Measurements from ENCODE around the gene KDR.

The KDR gene

DNA sequence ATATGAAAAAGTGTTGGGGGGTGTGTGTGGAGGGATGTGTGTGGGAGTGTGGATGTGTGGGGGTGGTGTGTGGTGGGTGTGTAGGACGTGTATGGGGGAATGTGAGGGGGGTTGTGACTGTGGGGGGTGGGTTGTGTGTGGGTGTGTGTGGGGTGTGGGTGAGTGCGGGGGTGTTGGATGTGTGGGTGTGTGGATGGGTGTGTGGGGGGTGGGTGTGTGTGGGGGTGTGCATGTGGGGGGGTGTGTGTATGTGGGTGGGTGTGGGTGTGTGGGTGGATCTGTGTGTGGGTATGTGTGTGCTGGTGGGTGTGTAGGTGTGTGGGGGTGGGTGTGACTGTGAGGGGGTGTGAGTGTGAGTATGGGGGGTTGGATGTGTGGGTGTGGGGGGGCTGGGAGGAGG lies 47.8 kb downstream of the KDR start:
- H3K4me3 Mint-ChIP-seq: no peak overlapping the region
- peaks cover 11% of the 10 kb centered on the region for H3K9me3 Mint-ChIP-seq
- no peak for DNase-seq
- peaks cover 5% of the 10 kb centered on the region for H3K27me3 Mint-ChIP-seq (ENCODE audit: low read depth, poor library complexity)
- H3K36me3 Mint-ChIP-seq (ENCODE audit: low read depth): peaks cover 56% of the 10 kb centered on the region
- H3K27ac Mint-ChIP-seq: no peak overlapping the region
- TF ChIP-seq, protein P1, sequence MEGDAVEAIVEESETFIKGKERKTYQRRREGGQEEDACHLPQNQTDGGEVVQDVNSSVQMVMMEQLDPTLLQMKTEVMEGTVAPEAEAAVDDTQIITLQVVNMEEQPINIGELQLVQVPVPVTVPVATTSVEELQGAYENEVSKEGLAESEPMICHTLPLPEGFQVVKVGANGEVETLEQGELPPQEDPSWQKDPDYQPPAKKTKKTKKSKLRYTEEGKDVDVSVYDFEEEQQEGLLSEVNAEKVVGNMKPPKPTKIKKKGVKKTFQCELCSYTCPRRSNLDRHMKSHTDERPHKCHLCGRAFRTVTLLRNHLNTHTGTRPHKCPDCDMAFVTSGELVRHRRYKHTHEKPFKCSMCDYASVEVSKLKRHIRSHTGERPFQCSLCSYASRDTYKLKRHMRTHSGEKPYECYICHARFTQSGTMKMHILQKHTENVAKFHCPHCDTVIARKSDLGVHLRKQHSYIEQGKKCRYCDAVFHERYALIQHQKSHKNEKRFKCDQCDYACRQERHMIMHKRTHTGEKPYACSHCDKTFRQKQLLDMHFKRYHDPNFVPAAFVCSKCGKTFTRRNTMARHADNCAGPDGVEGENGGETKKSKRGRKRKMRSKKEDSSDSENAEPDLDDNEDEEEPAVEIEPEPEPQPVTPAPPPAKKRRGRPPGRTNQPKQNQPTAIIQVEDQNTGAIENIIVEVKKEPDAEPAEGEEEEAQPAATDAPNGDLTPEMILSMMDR (IDR thresholded peaks at IDR 0.05): no peak
- H3K4me1 Mint-ChIP-seq: peaks cover 23% of the 10 kb centered on the region

DNA sequence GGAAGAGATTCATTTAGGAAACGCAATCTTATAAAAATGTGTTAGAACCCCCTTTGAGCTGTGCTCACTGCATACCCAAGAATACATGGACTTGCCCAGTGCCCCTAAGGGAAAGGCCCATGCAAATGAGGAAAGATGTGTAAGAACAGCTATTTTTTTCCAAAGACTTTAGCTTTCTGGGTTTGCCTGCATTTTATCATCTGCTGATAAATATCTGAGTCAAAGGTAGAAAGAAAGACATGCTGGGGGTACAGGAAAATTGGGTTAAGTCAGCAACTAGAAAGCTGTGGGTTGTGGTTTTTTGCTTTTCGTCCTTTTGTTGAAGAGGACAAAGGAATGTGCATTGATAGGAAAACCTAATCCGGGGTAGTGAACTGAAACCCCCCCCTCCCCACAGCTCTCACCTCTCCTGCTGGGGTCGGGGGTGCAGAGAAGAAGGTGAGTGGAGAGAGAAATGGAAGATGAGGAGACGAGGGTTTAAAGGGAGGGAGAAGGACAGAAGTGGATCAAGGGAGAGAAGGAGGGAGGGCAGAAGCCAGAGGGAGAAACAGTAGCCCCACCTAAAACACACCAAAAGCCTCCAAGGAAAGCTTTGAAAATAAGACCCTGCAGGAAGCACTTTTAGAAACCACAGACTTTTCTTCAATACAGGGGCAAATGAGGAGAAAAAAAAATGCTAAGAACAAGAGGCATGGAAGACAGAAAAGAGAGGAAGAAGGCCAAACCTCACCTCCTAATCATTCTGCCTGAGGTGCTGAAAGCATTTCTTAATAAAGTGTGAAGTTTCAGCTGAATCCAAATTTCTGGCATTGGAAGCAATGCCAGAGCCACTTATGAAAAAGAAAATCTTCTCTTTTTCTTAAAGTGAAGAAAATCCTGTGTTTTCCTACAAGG lies 49.3 kb downstream of the KDR start:
- H3K4me1 Mint-ChIP-seq: peaks cover 23% of the 10 kb centered on the region
- no peak for DNase-seq
- H3K4me3 Mint-ChIP-seq: no peak overlapping the region
- H3K27me3 Mint-ChIP-seq (ENCODE audit: low read depth, poor library complexity): peaks cover 5% of the 10 kb centered on the region
- H3K36me3 Mint-ChIP-seq (ENCODE audit: low read depth): peaks cover 41% of the 10 kb centered on the region
- TF ChIP-seq, protein P1 (IDR thresholded peaks at IDR 0.05): no peak
- peak overlapping the region; percentile 44 for H3K27ac Mint-ChIP-seq
- peaks cover 11% of the 10 kb centered on the region for H3K9me3 Mint-ChIP-seq

GRCh38 chr4:55075376-55075775 lies 50.0 kb downstream of the KDR start:
- peaks cover 23% of the 10 kb centered on the region for H3K4me1 Mint-ChIP-seq
- peaks cover 5% of the 10 kb centered on the region for H3K27me3 Mint-ChIP-seq (ENCODE audit: low read depth, poor library complexity)
- no peak overlapping the region for H3K4me3 Mint-ChIP-seq
- TF ChIP-seq, protein P1 (IDR thresholded peaks at IDR 0.05): no peak
- no peak overlapping the region for H3K27ac Mint-ChIP-seq
- H3K36me3 Mint-ChIP-seq (ENCODE audit: low read depth): peaks cover 37% of the 10 kb centered on the region
- H3K9me3 Mint-ChIP-seq: peaks cover 11% of the 10 kb centered on the region
- no peak for DNase-seq

- peaks cover 11% of the 10 kb centered on the region for H3K9me3 Mint-ChIP-seq
- peaks cover 5% of the 10 kb centered on the region for H3K27me3 Mint-ChIP-seq (ENCODE audit: low read depth, poor library complexity)
- H3K4me1 Mint-ChIP-seq: peaks cover 13% of the 10 kb centered on the region
- TF ChIP-seq, protein P1 (IDR thresholded peaks at IDR 0.05): no peak
- no peak for DNase-seq
- peaks cover 27% of the 10 kb centered on the region for H3K36me3 Mint-ChIP-seq (ENCODE audit: low read depth)
- H3K4me3 Mint-ChIP-seq: no peak overlapping the region
- no peak overlapping the region for H3K27ac Mint-ChIP-seq
Measured at GRCh38 chr4:55074386-55074785, 51.0 kb downstream of the KDR start.

DNA sequence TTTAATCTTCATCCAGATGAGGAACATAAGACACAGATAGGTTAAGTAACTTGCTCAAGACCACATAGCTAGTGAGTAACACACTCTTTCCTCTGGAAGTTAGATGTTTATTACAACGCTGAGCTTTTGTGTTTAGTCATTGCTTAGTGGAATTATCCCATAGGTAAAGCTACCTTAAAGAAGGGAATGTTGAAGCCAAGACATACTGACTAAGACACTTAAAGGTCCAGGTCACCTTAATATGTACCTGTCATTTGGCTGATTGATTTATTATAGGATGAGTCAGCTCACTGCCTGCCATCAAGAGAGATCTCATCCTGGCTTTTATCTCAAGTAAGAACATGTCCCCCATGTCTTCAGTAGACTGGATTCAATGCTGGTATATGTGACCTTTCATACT lies 53.4 kb downstream of the KDR start:
- Mint-ChIP-seq H3K36me3 (ENCODE audit: low read depth) (peaks cover 11% of the 10 kb centered on the region), H3K27ac (no peak overlapping the region), H3K9me3 (peaks cover 10% of the 10 kb centered on the region), H3K4me1 (peaks cover 16% of the 10 kb centered on the region), H3K27me3 (ENCODE audit: low read depth, poor library complexity) (no peaks in the 10 kb centered on the region), H3K4me3 (no peak overlapping the region)
- TF ChIP-seq, protein P1 (IDR thresholded peaks at IDR 0.05): no peak
- no peak for DNase-seq

DNA sequence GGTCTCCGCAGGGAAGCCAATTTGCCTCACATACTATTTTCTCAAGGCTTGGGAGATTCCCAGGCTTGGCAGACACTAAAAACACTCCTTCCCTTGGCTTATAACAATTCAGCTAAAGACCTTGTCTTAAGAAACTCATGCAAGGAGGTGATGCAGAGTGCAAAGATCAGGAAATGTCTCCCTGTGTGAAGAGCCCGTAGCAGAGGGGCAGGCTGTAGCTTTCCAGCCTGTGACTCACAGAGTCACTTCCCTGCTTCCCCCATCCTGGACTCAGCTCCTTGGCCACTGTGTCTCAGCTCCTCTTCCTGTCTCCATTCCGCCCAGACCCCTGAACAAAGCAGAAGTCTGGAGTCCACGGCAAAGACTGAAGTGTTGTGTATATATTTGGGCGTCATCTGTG lies 56.1 kb downstream of the KDR start:
- Mint-ChIP-seq H3K27ac (no peak overlapping the region), H3K36me3 (ENCODE audit: low read depth) (no peaks in the 10 kb centered on the region), H3K27me3 (ENCODE audit: low read depth, poor library complexity) (no peaks in the 10 kb centered on the region), H3K4me3 (no peak overlapping the region), H3K4me1 (peaks cover 4% of the 10 kb centered on the region), H3K9me3 (no peaks in the 10 kb centered on the region)
- no peak for DNase-seq
- TF ChIP-seq, protein P1 (IDR thresholded peaks at IDR 0.05): no peak
